ENCODE data around the gene ATXN7L1.

- TF ChIP-seq EZH2 (IDR thresholded peaks at IDR 0.05; ENCODE audit: low read depth) = no peak
- TF ChIP-seq, protein P1, sequence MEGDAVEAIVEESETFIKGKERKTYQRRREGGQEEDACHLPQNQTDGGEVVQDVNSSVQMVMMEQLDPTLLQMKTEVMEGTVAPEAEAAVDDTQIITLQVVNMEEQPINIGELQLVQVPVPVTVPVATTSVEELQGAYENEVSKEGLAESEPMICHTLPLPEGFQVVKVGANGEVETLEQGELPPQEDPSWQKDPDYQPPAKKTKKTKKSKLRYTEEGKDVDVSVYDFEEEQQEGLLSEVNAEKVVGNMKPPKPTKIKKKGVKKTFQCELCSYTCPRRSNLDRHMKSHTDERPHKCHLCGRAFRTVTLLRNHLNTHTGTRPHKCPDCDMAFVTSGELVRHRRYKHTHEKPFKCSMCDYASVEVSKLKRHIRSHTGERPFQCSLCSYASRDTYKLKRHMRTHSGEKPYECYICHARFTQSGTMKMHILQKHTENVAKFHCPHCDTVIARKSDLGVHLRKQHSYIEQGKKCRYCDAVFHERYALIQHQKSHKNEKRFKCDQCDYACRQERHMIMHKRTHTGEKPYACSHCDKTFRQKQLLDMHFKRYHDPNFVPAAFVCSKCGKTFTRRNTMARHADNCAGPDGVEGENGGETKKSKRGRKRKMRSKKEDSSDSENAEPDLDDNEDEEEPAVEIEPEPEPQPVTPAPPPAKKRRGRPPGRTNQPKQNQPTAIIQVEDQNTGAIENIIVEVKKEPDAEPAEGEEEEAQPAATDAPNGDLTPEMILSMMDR (conservative IDR thresholded peaks at IDR 0.05) = no peak
Observed at GRCh38 chr7:105786520-105787470, 89.6 kb downstream of the ATXN7L1 start.
